ENCODE data around the gene NEMP2.

GRCh38 chr2:190579058-190579410 lies 44.5 kb upstream of the NEMP2 start:
- TF ChIP-seq CTCF (conservative IDR thresholded peaks at IDR 0.05), result no peak
- no peak for TF ChIP-seq EZH2 (IDR thresholded peaks at IDR 0.05; ENCODE audit: low read depth)
